Stimulated activated naive CD8-positive, alpha-beta T cell treated with anti-CD3 and anti-CD28 coated beads, Interleukin-15, Interleukin-2, amounts not matched to agents 100 ng/mL and 50 ng/mL, for 24 hours (primary cell): Measurements from ENCODE around the gene ZC3H8.
"Not testable (repeated sequence)": the region's sequence is repeated elsewhere in the genome, so short reads cannot be mapped to it uniquely, and the experiment has no call there.

Experiments used
- H3K27ac Mint-ChIP-seq: one replicate; pipeline ENCODE4 v1.8.0; 2021; ENCODE audit warnings: mild to moderate bottlenecking, mixed read lengths
- H3K27me3 Mint-ChIP-seq: one replicate; pipeline ENCODE4 v1.8.0; 2021; ENCODE audit warnings: mixed read lengths
- H3K36me3 Mint-ChIP-seq: one replicate; pipeline ENCODE4 v1.8.0; 2021; ENCODE audit warnings: low read depth, mixed read lengths
- H3K4me1 Mint-ChIP-seq: one replicate; pipeline ENCODE4 v1.8.0; 2021; ENCODE audit warnings: low read depth, mixed read lengths
- H3K4me3 Mint-ChIP-seq: one replicate; pipeline ENCODE4 v1.8.0; 2021; ENCODE audit warnings: mild to moderate bottlenecking, mixed read lengths
- H3K9me3 Mint-ChIP-seq: one replicate; pipeline ENCODE4 v1.8.0; 2021; ENCODE audit warnings: mixed read lengths

The ZC3H8 gene

GRCh38 chr2:112254466-112255240 is at the start of gene ZC3H8:
Gene ZC3H8, minus strand, starts transcription at chr2:112255042. Its CDS starts 61 bp downstream, at chr2:112254981.
- Mint-ChIP-seq H3K4me1 (peaks cover 15% of the 10 kb centered on the region), H3K36me3 (peaks cover 10% of the 10 kb centered on the region), H3K27ac (peak within 1 kb of the TSS; percentile 94), H3K4me3 (peak within 1 kb of the TSS; percentile 4), H3K27me3 (no peaks in the 10 kb centered on the region), H3K9me3 (no peaks in the 10 kb centered on the region)

DNA sequence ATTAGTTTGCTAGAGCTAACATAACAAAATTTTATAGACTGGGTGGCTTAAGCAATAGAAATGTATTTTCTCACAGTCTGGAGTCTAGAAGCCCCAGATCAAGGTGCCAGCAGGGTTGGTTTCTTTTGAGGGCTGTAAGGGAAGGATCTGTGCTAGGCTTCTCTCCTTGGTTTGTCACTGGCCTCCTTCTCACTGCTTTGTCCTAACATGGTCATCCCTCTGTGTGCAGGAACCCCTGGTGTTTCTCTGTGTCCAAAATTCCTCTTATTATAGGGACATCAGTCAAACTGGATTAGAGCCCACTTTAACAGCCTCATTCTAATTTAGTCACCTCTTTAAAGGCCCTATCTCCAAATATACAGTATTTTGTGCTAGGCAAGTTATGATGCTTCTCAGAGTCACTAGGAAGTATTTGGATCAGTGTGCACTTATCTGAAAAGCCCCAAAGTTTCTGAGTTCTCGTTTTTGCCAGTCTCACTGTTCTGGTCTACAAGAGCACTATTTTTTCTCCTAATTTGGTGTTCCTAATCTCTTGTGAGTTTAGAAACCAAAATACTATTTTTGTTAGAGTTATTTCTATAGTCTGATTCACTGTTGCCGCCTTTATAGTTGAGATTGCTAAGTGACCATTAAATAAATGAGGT is 49.6 kb upstream of the ZC3H8 start:
- Mint-ChIP-seq H3K9me3 (no peaks in the 10 kb centered on the region), H3K4me1 (peaks cover 4% of the 10 kb centered on the region), H3K27ac (no peak overlapping the region), H3K27me3 (no peaks in the 10 kb centered on the region), H3K4me3 (no peak overlapping the region), H3K36me3 (peaks cover 16% of the 10 kb centered on the region)

DNA sequence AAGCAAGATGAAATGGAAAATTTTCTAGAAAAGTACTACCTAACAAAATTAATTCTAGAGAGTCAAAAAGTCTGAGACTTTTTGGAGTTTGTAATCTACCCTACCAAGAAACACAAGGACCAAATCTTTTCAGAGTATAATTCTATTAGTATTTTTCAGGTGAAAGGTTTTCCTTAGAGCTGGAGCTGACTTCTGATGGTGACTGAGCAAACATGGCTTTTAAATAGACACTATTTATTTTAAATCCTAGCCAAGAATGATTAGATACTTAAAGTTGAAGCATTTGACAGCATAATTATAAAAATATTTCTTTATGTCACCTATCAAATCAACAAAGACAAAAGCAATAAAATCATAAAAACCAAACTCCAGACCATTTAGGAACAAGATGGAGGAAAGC is 47.1 kb upstream of the ZC3H8 start:
- H3K27me3 Mint-ChIP-seq = no peaks in the 10 kb centered on the region
- H3K36me3 Mint-ChIP-seq = peaks cover 16% of the 10 kb centered on the region
- H3K9me3 Mint-ChIP-seq = no peaks in the 10 kb centered on the region
- no peak overlapping the region for H3K4me3 Mint-ChIP-seq
- H3K27ac Mint-ChIP-seq = no peak overlapping the region
- peaks cover 5% of the 10 kb centered on the region for H3K4me1 Mint-ChIP-seq

- H3K27ac Mint-ChIP-seq = no peak overlapping the region
- H3K36me3 Mint-ChIP-seq = peaks cover 16% of the 10 kb centered on the region
- H3K27me3 Mint-ChIP-seq = no peaks in the 10 kb centered on the region
- no peak overlapping the region for H3K4me3 Mint-ChIP-seq
- no peaks in the 10 kb centered on the region for H3K9me3 Mint-ChIP-seq
- peaks cover 10% of the 10 kb centered on the region for H3K4me1 Mint-ChIP-seq
These were observed 46.3 kb upstream of the ZC3H8 start for GRCh38 chr2:112301171-112301584.

- no peaks in the 10 kb centered on the region for H3K36me3 Mint-ChIP-seq
- no peaks in the 10 kb centered on the region for H3K9me3 Mint-ChIP-seq
- peaks cover 6% of the 10 kb centered on the region for H3K4me1 Mint-ChIP-seq
- H3K27ac Mint-ChIP-seq = no peak overlapping the region
- no peak overlapping the region for H3K4me3 Mint-ChIP-seq
- H3K27me3 Mint-ChIP-seq = no peaks in the 10 kb centered on the region
These were observed 41.6 kb upstream of the ZC3H8 start for GRCh38 chr2:112296407-112296806.

DNA sequence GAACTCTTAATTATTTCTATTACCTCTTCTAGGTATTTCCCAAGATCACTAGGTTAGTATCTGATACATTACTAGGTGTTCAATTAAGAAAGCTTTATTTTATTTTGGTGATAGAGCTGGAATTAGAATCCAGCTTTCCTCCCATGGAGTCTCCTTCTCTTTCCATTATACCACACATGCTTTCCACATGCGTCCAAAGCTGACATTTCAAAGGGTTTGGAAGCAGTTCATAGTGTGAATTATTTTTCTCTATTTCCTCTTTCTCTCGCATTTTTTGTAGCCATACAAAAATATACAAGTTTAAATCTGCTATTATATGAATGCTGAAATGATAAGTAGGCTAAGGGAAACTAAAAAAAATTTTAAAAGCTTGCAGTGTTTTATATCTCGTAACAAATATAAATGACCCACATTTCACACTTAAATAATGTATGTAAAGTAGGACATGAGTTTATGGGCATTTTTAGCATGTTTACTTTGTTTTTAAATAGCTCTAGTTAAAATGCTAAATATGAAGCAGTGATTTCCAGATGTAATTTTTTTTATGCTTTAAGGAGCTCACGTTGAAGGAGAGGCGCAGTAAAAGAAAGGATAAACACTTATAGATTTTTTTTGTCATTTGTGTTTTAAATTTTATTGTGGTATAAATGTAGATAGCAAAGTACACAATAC is 40.7 kb upstream of the ZC3H8 start:
- Mint-ChIP-seq H3K36me3 (no peaks in the 10 kb centered on the region), H3K27ac (no peak overlapping the region), H3K27me3 (no peaks in the 10 kb centered on the region), H3K9me3 (no peaks in the 10 kb centered on the region), H3K4me1 (peaks cover 6% of the 10 kb centered on the region), H3K4me3 (no peak overlapping the region)

GRCh38 chr2:112293636-112294401 is 39.0 kb upstream of the ZC3H8 start:
- no peak overlapping the region for H3K27ac Mint-ChIP-seq
- H3K4me3 Mint-ChIP-seq = no peak overlapping the region
- H3K4me1 Mint-ChIP-seq = peaks cover 6% of the 10 kb centered on the region
- no peaks in the 10 kb centered on the region for H3K36me3 Mint-ChIP-seq
- no peaks in the 10 kb centered on the region for H3K9me3 Mint-ChIP-seq
- H3K27me3 Mint-ChIP-seq = no peaks in the 10 kb centered on the region

DNA sequence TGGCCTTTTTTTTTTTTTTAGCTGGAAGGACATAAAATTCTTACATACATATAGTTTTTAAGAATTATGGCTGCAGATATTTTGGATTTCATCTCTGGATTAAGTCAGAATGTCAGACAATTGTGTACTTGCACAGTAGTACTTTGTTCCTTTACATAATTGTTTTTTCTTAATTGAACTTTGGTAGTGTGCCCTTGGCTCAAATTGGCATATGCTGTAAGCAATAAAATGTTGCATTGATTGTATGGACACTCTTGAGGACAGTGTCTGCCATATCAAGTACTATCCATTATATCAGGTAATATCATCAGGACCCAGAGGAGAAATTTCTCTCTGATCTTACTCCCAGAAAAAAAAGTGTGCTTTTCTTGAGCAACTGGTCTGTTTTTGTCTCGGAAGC is 35.8 kb upstream of the ZC3H8 start:
- no peaks in the 10 kb centered on the region for H3K9me3 Mint-ChIP-seq
- H3K4me3 Mint-ChIP-seq = no peak overlapping the region
- no peaks in the 10 kb centered on the region for H3K4me1 Mint-ChIP-seq
- H3K27me3 Mint-ChIP-seq = no peaks in the 10 kb centered on the region
- H3K36me3 Mint-ChIP-seq = no peaks in the 10 kb centered on the region
- no peak overlapping the region for H3K27ac Mint-ChIP-seq

GRCh38 chr2:112290088-112290487 is 35.2 kb upstream of the ZC3H8 start:
- H3K27me3 Mint-ChIP-seq = no peaks in the 10 kb centered on the region
- H3K27ac Mint-ChIP-seq = no peak overlapping the region
- H3K4me1 Mint-ChIP-seq = no peaks in the 10 kb centered on the region
- no peak overlapping the region for H3K4me3 Mint-ChIP-seq
- no peaks in the 10 kb centered on the region for H3K9me3 Mint-ChIP-seq
- no peaks in the 10 kb centered on the region for H3K36me3 Mint-ChIP-seq

DNA sequence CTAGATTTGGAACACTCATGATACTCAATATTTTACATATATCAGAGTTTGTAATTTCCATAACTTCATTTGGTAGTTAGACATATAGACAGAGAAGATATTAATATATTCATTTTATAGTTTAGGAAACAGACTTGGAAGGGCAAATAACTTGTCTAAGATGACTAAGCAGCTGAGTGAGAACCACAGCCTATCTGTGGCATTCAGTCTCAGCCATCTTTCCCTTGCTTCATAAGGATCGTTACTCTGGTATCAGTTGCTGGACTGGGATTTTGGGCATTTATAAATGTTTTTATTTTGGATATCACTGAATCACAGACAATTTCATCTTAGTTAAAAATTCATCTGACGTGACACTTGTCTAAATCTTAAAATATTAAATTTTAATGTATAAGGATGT is 28.7 kb upstream of the ZC3H8 start:
- H3K4me1 Mint-ChIP-seq = peaks cover 13% of the 10 kb centered on the region
- H3K27ac Mint-ChIP-seq, H3K27me3 Mint-ChIP-seq, H3K4me3 Mint-ChIP-seq, H3K36me3 Mint-ChIP-seq, H3K9me3 Mint-ChIP-seq: not testable (repeated sequence)

GRCh38 chr2:112282066-112282465 is 27.2 kb upstream of the ZC3H8 start:
- H3K36me3 Mint-ChIP-seq, H3K9me3 Mint-ChIP-seq, H3K27ac Mint-ChIP-seq, H3K27me3 Mint-ChIP-seq, H3K4me3 Mint-ChIP-seq: not testable (repeated sequence)
- H3K4me1 Mint-ChIP-seq = peaks cover 23% of the 10 kb centered on the region

- H3K27me3 Mint-ChIP-seq = no peaks in the 10 kb centered on the region
- no peaks in the 10 kb centered on the region for H3K36me3 Mint-ChIP-seq
- peak overlapping the region; percentile 91 for H3K4me3 Mint-ChIP-seq
- H3K4me1 Mint-ChIP-seq = peaks cover 30% of the 10 kb centered on the region
- H3K27ac Mint-ChIP-seq = no peak overlapping the region
- no peaks in the 10 kb centered on the region for H3K9me3 Mint-ChIP-seq
These were observed 22.9 kb upstream of the ZC3H8 start for GRCh38 chr2:112277596-112278220.

GRCh38 chr2:112276954-112277353 is 22.1 kb upstream of the ZC3H8 start:
- H3K27ac Mint-ChIP-seq = peak overlapping the region; percentile 65
- H3K4me3 Mint-ChIP-seq = peak overlapping the region; percentile 91
- H3K36me3 Mint-ChIP-seq = no peaks in the 10 kb centered on the region
- peaks cover 30% of the 10 kb centered on the region for H3K4me1 Mint-ChIP-seq
- no peaks in the 10 kb centered on the region for H3K27me3 Mint-ChIP-seq
- H3K9me3 Mint-ChIP-seq = no peaks in the 10 kb centered on the region

DNA sequence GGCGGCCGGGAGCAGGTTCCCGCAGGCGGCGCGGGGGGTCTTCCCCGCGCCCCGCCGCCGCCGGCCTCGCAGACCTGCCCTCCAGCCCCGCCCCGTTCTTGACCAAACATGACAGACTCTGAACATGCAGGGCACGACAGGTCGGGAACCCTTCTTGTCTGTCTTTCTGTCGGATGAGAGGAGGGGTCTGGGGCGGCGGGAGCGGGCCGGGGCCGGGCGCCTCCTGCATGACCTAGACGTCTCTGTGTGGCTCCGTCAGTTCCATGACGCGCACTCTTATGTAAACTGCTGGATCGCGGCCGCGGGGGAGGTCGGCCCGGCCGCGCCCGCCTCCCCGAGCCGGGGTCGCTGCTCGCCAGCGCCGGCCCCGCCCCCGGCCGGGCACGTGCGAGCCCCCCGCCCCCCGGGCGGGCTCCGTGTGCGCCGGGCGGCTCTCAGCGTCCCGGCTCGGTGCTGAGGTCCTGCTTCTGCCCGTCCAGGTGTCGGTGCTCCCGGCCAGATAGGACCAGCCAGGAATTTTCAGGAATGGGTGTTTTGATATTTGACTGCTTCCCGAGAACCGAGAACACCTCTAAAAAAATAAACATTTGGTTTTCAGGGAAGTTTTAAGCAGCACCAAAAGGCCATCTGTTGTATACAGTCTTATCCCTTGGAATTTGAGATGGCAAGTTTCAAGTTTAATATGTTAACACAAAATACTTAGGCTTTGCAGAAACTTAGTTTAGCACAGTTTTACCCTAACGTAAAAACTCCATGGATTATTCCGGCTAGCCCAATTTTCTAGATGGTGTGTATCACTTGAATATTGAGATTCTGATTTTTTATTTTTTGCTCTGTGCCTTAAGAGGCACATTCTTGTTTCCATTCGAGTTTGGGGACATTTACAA is 21.3 kb upstream of the ZC3H8 start:
- H3K27ac Mint-ChIP-seq = peak overlapping the region; percentile 97
- peaks cover 25% of the 10 kb centered on the region for H3K4me1 Mint-ChIP-seq
- no peaks in the 10 kb centered on the region for H3K9me3 Mint-ChIP-seq
- no peaks in the 10 kb centered on the region for H3K27me3 Mint-ChIP-seq
- H3K36me3 Mint-ChIP-seq = no peaks in the 10 kb centered on the region
- peak overlapping the region; percentile 91 for H3K4me3 Mint-ChIP-seq
